SU-DHL-6 (cell line): Measurements from ENCODE around the gene CCDC7.

Source experiments
- H2AFZ ChIP-seq: fragments of 200-600 bp; sonication (generic); 2 replicates; pipeline ENCODE4 v1.6.1; 2014; ENCODE audit warnings: low read depth, mild to moderate bottlenecking, moderate library complexity, mixed read lengths, antibody characterized with exemption, low read length; ENCODE audit not compliant: severe bottlenecking
- H3F3A ChIP-seq: fragments of 200-600 bp; shearing (Covaris generic); 2 replicates; pipeline ENCODE4 v1.6.0; 2016; ENCODE audit warnings: antibody characterized with exemption, mild to moderate bottlenecking; ENCODE audit not compliant: insufficient read depth
- H3K27ac ChIP-seq: fragments of 200-600 bp; sonication (generic); 2 replicates; pipeline ENCODE4 v1.5.1; 2016; ENCODE audit warnings: low read depth, mild to moderate bottlenecking, low read length, moderate library complexity, mixed read lengths
- H3K27me3 ChIP-seq: fragments of 200-600 bp; sonication (generic), shearing (Covaris generic); 2 replicates; pipeline ENCODE4 v1.6.0; 2014; ENCODE audit warnings: mild to moderate bottlenecking, low read length
- H3K36me3 ChIP-seq: fragments of 200-600 bp; sonication (generic); 2 replicates; pipeline ENCODE4 v1.6.1; 2014; ENCODE audit warnings: mild to moderate bottlenecking, low read length, mixed read lengths
- H3K4me2 ChIP-seq: fragments of 300-600, 200-600 bp; shearing (Covaris generic), sonication (generic); 2 replicates; pipeline ENCODE4 v1.6.0; 2014; ENCODE audit warnings: low read length, low read depth, mild to moderate bottlenecking; ENCODE audit not compliant: poor library complexity, severe bottlenecking
- H3K4me3 ChIP-seq: fragments of 200-600 bp; sonication (generic); 2 replicates; pipeline ENCODE4 v1.5.1; 2014; ENCODE audit warnings: antibody characterized with exemption, low read length, mild to moderate bottlenecking, mixed read lengths; ENCODE audit not compliant: insufficient read depth, poor library complexity, severe bottlenecking
- H3K79me2 ChIP-seq: fragments of 200-600 bp; sonication (generic); 2 replicates; pipeline ENCODE4 v1.6.1; 2014; ENCODE audit warnings: mild to moderate bottlenecking, low read length, moderate library complexity; ENCODE audit not compliant: insufficient read depth
- H3K9ac ChIP-seq: fragments of 200-600 bp; sonication (generic); 2 replicates; pipeline ENCODE4 v1.7.0; 2014; ENCODE audit warnings: mild to moderate bottlenecking, low read length
- H3K9me2 ChIP-seq: fragments of 200-600 bp; sonication (generic); replicated peaks from 2 replicates; pipeline ENCODE4 v1.6.1; 2014; ENCODE audit warnings: low read length; ENCODE audit not compliant: insufficient read depth
- H3K9me3 ChIP-seq: fragments of 200-600 bp; sonication (generic); 2 replicates; pipeline ENCODE4 v1.6.1; 2014; ENCODE audit warnings: low read length, mixed read lengths; ENCODE audit not compliant: insufficient read depth
- H4K20me1 ChIP-seq: fragments of 200-600 bp; sonication (generic); 2 replicates; pipeline ENCODE4 v1.6.1; 2014; ENCODE audit warnings: low read depth, mild to moderate bottlenecking, antibody characterized with exemption, low read length, moderate library complexity, mixed read lengths
- EZH2phosphoT487 ChIP-seq: fragments of 200-600 bp; sonication (generic), shearing (Covaris generic); conservative IDR thresholded peaks from 2 replicates; pipeline ENCODE4 v1.6.1; 2018; ENCODE audit warnings: mild to moderate bottlenecking, antibody characterized with exemption, low read length, moderate library complexity, mixed read lengths
- TF ChIP-seq, protein P1 (sequence below): fragments of 200-600 bp; sonication (generic); IDR thresholded peaks from one replicate; pipeline ENCODE4 v1.5.1; 2017; ENCODE audit warnings: antibody characterized with exemption, mild to moderate bottlenecking, low read length, moderate library complexity; ENCODE audit not compliant: insufficient read depth, poor library complexity, severe bottlenecking

Gene CCDC7

DNA sequence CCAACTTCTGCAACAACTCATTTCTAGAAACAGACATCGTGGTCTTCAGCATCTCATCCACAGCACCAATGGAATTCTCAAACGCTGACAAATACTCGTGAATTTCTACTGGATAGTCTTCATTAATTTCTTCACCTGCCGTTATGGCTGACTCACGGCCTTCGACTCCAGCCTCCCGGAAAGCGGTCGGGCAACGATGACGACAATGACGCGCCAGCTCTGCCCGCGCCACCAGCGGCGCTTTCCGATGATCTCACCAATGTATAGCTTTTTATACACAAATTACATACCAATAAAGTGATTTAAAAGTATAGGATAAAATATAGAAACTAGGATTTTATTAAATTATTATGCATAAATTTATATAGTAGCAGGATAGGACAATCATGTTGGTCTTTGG, 65.7 kb downstream of the CCDC7 start:
- Histone ChIP-seq H3K79me2 (no peaks in the 10 kb centered on the region), H3K9me2 (no peaks in the 10 kb centered on the region), H3K4me3 (no peak overlapping the region), H3K36me3 (no peaks in the 10 kb centered on the region), H3K27ac (no peak overlapping the region), H3K9me3 (no peaks in the 10 kb centered on the region; the same call in 1 of the 2 replicates), H2AFZ (no peak overlapping the region), H3F3A (no peaks in the 10 kb centered on the region), H3K4me2 (no peak overlapping the region), H3K27me3 (no peaks in the 10 kb centered on the region), H3K9ac (no peak overlapping the region), H4K20me1 (no peaks in the 10 kb centered on the region)
- TF ChIP-seq, protein P1, sequence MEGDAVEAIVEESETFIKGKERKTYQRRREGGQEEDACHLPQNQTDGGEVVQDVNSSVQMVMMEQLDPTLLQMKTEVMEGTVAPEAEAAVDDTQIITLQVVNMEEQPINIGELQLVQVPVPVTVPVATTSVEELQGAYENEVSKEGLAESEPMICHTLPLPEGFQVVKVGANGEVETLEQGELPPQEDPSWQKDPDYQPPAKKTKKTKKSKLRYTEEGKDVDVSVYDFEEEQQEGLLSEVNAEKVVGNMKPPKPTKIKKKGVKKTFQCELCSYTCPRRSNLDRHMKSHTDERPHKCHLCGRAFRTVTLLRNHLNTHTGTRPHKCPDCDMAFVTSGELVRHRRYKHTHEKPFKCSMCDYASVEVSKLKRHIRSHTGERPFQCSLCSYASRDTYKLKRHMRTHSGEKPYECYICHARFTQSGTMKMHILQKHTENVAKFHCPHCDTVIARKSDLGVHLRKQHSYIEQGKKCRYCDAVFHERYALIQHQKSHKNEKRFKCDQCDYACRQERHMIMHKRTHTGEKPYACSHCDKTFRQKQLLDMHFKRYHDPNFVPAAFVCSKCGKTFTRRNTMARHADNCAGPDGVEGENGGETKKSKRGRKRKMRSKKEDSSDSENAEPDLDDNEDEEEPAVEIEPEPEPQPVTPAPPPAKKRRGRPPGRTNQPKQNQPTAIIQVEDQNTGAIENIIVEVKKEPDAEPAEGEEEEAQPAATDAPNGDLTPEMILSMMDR = no peak
- TF ChIP-seq EZH2phosphoT487 = no peak

DNA sequence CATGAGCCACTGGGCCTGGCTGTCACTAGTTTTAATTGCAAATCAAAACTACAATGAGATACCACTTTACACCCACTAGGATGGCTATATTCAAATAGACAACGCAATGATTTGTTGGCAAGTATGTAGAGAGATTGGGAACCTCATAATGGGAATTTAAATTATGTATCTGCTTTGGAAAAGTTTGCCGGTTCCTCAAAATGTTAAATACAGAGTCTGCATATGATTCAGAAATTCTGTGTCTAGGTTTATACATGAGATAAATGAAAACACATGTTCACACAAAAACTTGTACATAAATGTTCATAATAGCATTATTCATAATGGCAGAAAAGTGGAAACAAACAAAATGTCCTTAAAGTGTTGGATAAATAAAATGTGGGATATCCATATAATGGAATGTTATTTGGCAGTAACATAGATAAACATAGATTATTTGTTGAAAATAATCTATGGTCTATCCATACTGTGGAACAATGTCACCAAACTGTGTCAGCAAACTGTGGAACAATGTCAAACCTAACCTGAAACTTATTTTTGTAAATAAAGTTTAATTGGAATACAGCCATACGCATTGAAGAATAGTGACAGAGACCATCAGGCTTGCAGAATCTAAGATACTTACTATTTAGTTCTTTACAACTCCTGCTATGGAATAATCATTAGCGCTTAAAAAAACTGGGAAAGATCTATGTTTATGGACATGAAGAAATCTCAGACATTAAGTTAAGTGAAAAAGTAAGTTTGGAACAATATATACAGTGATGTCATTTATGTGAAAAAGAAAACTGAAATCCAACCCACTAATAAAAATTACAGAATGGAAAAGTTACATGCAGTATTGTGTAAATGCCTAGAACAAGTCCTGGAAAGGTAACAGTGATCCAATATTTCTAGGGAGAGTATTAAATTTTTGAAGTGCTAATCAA, 70.9 kb downstream of the CCDC7 start:
- no peaks in the 10 kb centered on the region for H3K27me3 ChIP-seq
- no peaks in the 10 kb centered on the region for H3K9me2 ChIP-seq
- H3K9me3 ChIP-seq = no peaks in the 10 kb centered on the region; the same call in 1 of the 2 replicates
- TF ChIP-seq EZH2phosphoT487 = no peak
- TF ChIP-seq, protein P1 = no peak
- H4K20me1 ChIP-seq = no peaks in the 10 kb centered on the region
- no peak overlapping the region for H3K4me2 ChIP-seq
- no peak overlapping the region for H3K27ac ChIP-seq
- no peaks in the 10 kb centered on the region for H3K79me2 ChIP-seq
- H3K9ac ChIP-seq = no peak overlapping the region
- peaks cover 2% of the 10 kb centered on the region; the same call in 1 of the 2 replicates for H3F3A ChIP-seq
- H3K4me3 ChIP-seq = no peak overlapping the region
- H3K36me3 ChIP-seq = no peaks in the 10 kb centered on the region
- H2AFZ ChIP-seq = no peak overlapping the region

DNA sequence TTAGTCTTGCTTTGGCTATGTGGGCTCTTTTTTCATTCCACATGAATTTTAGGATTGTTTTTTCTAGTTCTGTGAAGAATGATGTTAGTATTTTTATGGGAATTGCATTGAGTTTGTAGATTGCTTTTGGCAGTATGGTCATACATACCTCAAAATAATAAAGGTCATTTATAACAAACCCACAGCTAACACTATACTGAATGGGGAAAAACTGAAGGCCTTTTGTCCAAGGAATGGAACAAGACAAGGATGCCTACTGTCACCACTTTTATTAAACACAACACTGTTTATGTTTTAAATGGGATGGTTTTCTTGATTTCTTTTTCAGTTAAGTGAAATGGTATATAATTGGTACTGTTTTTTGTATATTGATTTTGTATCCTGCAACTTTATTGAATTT, 84.3 kb downstream of the CCDC7 start:
- Histone ChIP-seq H3F3A (no peaks in the 10 kb centered on the region), H3K79me2 (no peaks in the 10 kb centered on the region), H3K9me3 (peaks cover 4% of the 10 kb centered on the region; the same call in 1 of the 2 replicates), H3K36me3 (no peaks in the 10 kb centered on the region), H4K20me1 (no peaks in the 10 kb centered on the region), H3K27me3 (no peaks in the 10 kb centered on the region), H3K4me2 (no peak overlapping the region), H2AFZ (no peak overlapping the region), H3K9ac (no peak overlapping the region), H3K4me3 (no peak overlapping the region), H3K9me2 (no peaks in the 10 kb centered on the region), H3K27ac (no peak overlapping the region)
- TF ChIP-seq, protein P1 = no peak
- TF ChIP-seq EZH2phosphoT487 = no peak
